K562 (cell line): ENCODE data around the gene BEST4. TPM values are rescaled to one million over a fixed set of nuclear protein-coding genes. Genes with fewer than 3 reads are reported as not detected.

Experiments
- ATF3 ChIP-seq, 2 experiments: fragments of 450-650 bp in 1 of 2; sonication (generic) in 1 of 2; formaldehyde crosslinking in 1 of 2; IDR thresholded peaks in 1 of 2; conservative IDR thresholded peaks in 1 of 2; 2 replicates each; pipeline versions ENCODE4 v1.6.1 to v1.8.1; 2016 to 2023; ENCODE audit warnings: mild to moderate bottlenecking in 2 of 2, moderate library complexity in 2 of 2, inconsistent platforms in 1 of 2, missing genetic modification reagents in 1 of 2
- CAMTA2 ChIP-seq: fragments of 250-450 bp; sonication (Bioruptor Pico); conservative IDR thresholded peaks from 2 replicates; pipeline ENCODE4 v1.5.1; 2022
- CTCF ChIP-seq, 3 experiments: IDR thresholded peaks in 2 of 3; conservative IDR thresholded peaks in 1 of 3; 2 replicates each; pipeline ENCODE4 v1.5.1; 2011 to 2012; ENCODE audit warnings: low read length in 3 of 3, mild to moderate bottlenecking in 3 of 3, control low read depth in 2 of 3, improper control_type of control experiment in 1 of 3, inconsistent platforms in 1 of 3, low read depth in 1 of 3, mixed read lengths in 1 of 3, moderate library complexity in 1 of 3; ENCODE audit not compliant: insufficient read depth in 2 of 3
- KAT8 ChIP-seq: fragments of 450-650 bp; IDR thresholded peaks from 2 replicates; pipeline ENCODE4 v1.6.1; 2016; ENCODE audit warnings: low read depth, mild to moderate bottlenecking
- MAFK ChIP-seq: IDR thresholded peaks from 2 replicates; pipeline ENCODE4 v1.6.1; 2011; ENCODE audit warnings: low read length, improper control_type of control experiment
- MAX ChIP-seq: sonication (generic); formaldehyde crosslinking; IDR thresholded peaks from 2 replicates; pipeline ENCODE4 v1.9.0; 2022; ENCODE audit warnings: mild to moderate bottlenecking, missing genetic modification reagents
- POLR2A ChIP-seq: fragments of 450-650 bp; conservative IDR thresholded peaks from 2 replicates; pipeline ENCODE4 v1.6.1; 2016
- PRDM10 ChIP-seq: fragments of 450-650 bp; IDR thresholded peaks from 2 replicates; pipeline ENCODE4 v1.6.1; 2018; ENCODE audit not compliant: partially characterized antibody
- SAFB ChIP-seq: fragments of 200-400 bp; formaldehyde crosslinking; IDR thresholded peaks from 2 replicates; pipeline ENCODE4 v1.6.1; 2017; ENCODE audit warnings: low read depth, low read length, borderline replicate concordance
- YY1 ChIP-seq, 3 experiments: IDR thresholded peaks; 2 replicates each; pipeline ENCODE4 v1.6.1; 2011; ENCODE audit warnings: low read length in 2 of 3, mild to moderate bottlenecking in 2 of 3, moderate library complexity in 2 of 3, borderline replicate concordance in 1 of 3, control low read depth in 1 of 3, low read depth in 1 of 3; ENCODE audit not compliant: insufficient read depth in 3 of 3, insufficient replicate concordance in 2 of 3, control insufficient read depth in 1 of 3, insufficient read length in 1 of 3; ENCODE audit errors: extremely low read depth in 1 of 3
- ZBTB2 ChIP-seq: fragments of 450-650 bp; IDR thresholded peaks from 2 replicates; pipeline ENCODE4 v1.6.1; 2016; ENCODE audit warnings: antibody characterized with exemption
- ZNF212 ChIP-seq: fragments of 450-650 bp; formaldehyde crosslinking; IDR thresholded peaks from 2 replicates; pipeline ENCODE4 v1.4.0; 2020; ENCODE audit warnings: mild to moderate bottlenecking
- ZNF395 ChIP-seq: fragments of 200-800 bp; sonication (Bioruptor generic); IDR thresholded peaks from 2 replicates; pipeline ENCODE4 v1.6.1; 2017; ENCODE audit warnings: missing genetic modification characterization, missing compliant biosample characterization
- ZNF584 ChIP-seq: fragments of 200-800 bp; sonication (Bioruptor generic); IDR thresholded peaks from 2 replicates; pipeline ENCODE4 v1.6.1; 2016; ENCODE audit warnings: low read depth, mild to moderate bottlenecking, missing genetic modification characterization, missing compliant biosample characterization
- polyA plus RNA-seq, 8 experiments: library from polyadenylated mRNA; depleted of rRNA in 4 of 8; stranded (reverse) in 5 of 8; unstranded in 3 of 8; fragments of >200 nt; fragmentation: Nextera tagmentation in 2 of 8; fragmentation: Illumina TruSeq in 1 of 8; extraction: Ambion mirVana in 2 of 8; extraction: Trizol in 1 of 8; gene quantifications; 2 replicates each; pipeline versions ENCODE4 v1.2.1 to v1.2.3, GENCODE V29; 2011 to 2014; ENCODE audit warnings: inconsistent platforms in 1 of 8, missing spikeins in 1 of 8
- total RNA-seq, 7 experiments: library from RNA; depleted of rRNA in 6 of 7; stranded (reverse); fragments of >200 nt in 6 of 7; fragmentation: Illumina TruSeq in 2 of 7; extraction: Trizol in 2 of 7; gene quantifications; 2 replicates each; pipeline versions ENCODE4 v1.2.1 to v1.2.3, GENCODE V29; 2011 to 2021; ENCODE audit warnings: low replicate concordance in 1 of 7

Gene BEST4
- total and polyA plus RNA-seq, 9 of the 15 experiments (the other 6 are each of a cell fraction or from before 2014, with no cell fraction given), result 0.07 to 0.11 TPM; not detected in 7

GRCh38 chr1:44808938-44809917 is 21.3 kb upstream of the BEST4 start (continued):
- TF ChIP-seq PRDM10 (peak; percentile 7), ZBTB2 (0 out of 2 replicates have a peak, but pooled peaks have one; percentile 12), MAX (CRISPR knock-in tag) (peak; percentile 11), MAFK (peak; percentile 79), CTCF (IDR thresholded peaks at IDR 0.05 in 2 of 3, conservative IDR thresholded peaks at IDR 0.05 in 1 of 3; ENCODE audit: insufficient read depth in 2 of 3, low read depth in 1 of 3, low read length in 3 of 3) (0 out of 6 replicates have a peak, but pooled peaks of 1 of the 3 experiments have one; percentile 12), CAMTA2 (CRISPR knock-in tag) (0 out of 2 replicates have a peak, but pooled peaks have one; percentile 52), YY1 (IDR thresholded peaks at IDR 0.05; ENCODE audit: borderline replicate concordance in 1 of 3, control insufficient read depth in 1 of 3, extremely low read depth in 1 of 3, insufficient read depth in 3 of 3, insufficient read length in 1 of 3, insufficient replicate concordance in 2 of 3, low read depth in 1 of 3, low read length in 2 of 3) (peak in 1 of 3 experiments; percentile 25), ZNF212 (CRISPR knock-in tag) (no peak), SAFB (no peak), POLR2A (0 out of 2 replicates have a peak, but pooled peaks have one; percentile 36), ZNF395 (CRISPR knock-in tag) (peak; percentile 60), ZNF584 (CRISPR knock-in tag) (0 out of 2 replicates have a peak, but pooled peaks have one; percentile 38), ATF3 (IDR thresholded peaks at IDR 0.05) (no peak), ATF3 (CRISPR knock-in tag; conservative IDR thresholded peaks at IDR 0.05) (0 out of 2 replicates have a peak, but pooled peaks have one; percentile 16), KAT8 (no peak)
